B cell (primary cell): Measurements from ENCODE around the gene FOXF1. TPM values are rescaled to one million over a fixed set of nuclear protein-coding genes. Genes with fewer than 3 reads are reported as not detected.

Experiments
- ATAC-seq: fragments of 200-7000 bp; cut with Tn5 transposase; one replicate; pipeline ENCODE4 v1.10.0; 2021; ENCODE audit warnings: low read depth, mild to moderate bottlenecking, moderate number of reproducible peaks, moderate library complexity
- CTCF ChIA-PET: fragments of 350-600 bp; sonication (Branson Sonifier 250); formaldehyde crosslinking; loops from one replicate; lab custom pipeline; 2021; ENCODE audit warnings: antibody characterized with exemption, inconsistent platforms; lab: Charles Lee
- POLR2A ChIA-PET: fragments of 350-600 bp; sonication (Branson Sonifier 250); formaldehyde crosslinking; loops from one replicate; lab custom pipeline; 2021; ENCODE audit warnings: antibody characterized with exemption; lab: Charles Lee
- DNase-seq: peaks from one replicate; pipeline ENCODE4 v3.0.0; 2013
- H2AFZ ChIP-seq: 2 replicates; pipeline ENCODE4 v1.6.1; 2012; ENCODE audit warnings: mild to moderate bottlenecking, low read depth, low read length; ENCODE audit not compliant: insufficient read depth, poor library complexity, severe bottlenecking
- H3K27ac ChIP-seq, 2 donors: 1 replicate in 1 of 2; 2 replicates in 1 of 2; pipeline ENCODE4 v1.5.1; 2012 to 2013; ENCODE audit warnings: low read length in 2 of 2, mild to moderate bottlenecking in 2 of 2, moderate library complexity in 1 of 2
- H3K27me3 ChIP-seq, 4 experiments: fragments of 200-600 bp in 1 of 4; sonication (generic) in 1 of 4; replicated peaks in 1 of 4; 1 replicate in 2 of 4; 2 replicates in 2 of 4; pipeline versions ENCODE4 v1.6.1 to v1.7.0; 2013 to 2016; ENCODE audit warnings: low read length in 3 of 4, mild to moderate bottlenecking in 2 of 4, mixed read lengths in 1 of 4, moderate library complexity in 1 of 4; ENCODE audit not compliant: insufficient read depth in 4 of 4, control insufficient read depth in 3 of 4; ENCODE audit errors: control extremely low read depth in 1 of 4
- H3K36me3 ChIP-seq, 2 experiments: replicated peaks in 1 of 2; 1 replicate in 1 of 2; 2 replicates in 1 of 2; pipeline versions ENCODE4 v1.6.1 to v1.7.1; 2013; ENCODE audit warnings: low read length in 1 of 2; ENCODE audit not compliant: insufficient read depth in 2 of 2, control insufficient read depth in 1 of 2; ENCODE audit errors: control extremely low read depth in 1 of 2, extremely low read depth in 1 of 2
- H3K4me1 ChIP-seq, 2 donors: fragments of 200-600 bp in 1 of 2; sonication (generic) in 1 of 2; 1 replicate in 1 of 2; 2 replicates in 1 of 2; pipeline versions ENCODE4 v1.5.1 to v1.6.1; 2013 to 2017; ENCODE audit warnings: low read length in 2 of 2; ENCODE audit not compliant: control insufficient read depth in 2 of 2, insufficient read depth in 2 of 2
- H3K4me2 ChIP-seq: replicated peaks from 2 replicates; pipeline ENCODE3; 2012; ENCODE audit warnings: mild to moderate bottlenecking, low read depth, low read length; ENCODE audit not compliant: poor library complexity, severe bottlenecking
- H3K4me3 ChIP-seq, 5 experiments: fragments of 200-600 bp in 1 of 5; sonication (generic) in 1 of 5; 1 replicate in 3 of 5; 2 replicates in 2 of 5; pipeline versions ENCODE4 v1.5.1 to v1.7.0; 2011 to 2016; ENCODE audit warnings: low read length in 4 of 5, mild to moderate bottlenecking in 4 of 5, low read depth in 2 of 5, control low read depth in 1 of 5, moderate library complexity in 1 of 5; ENCODE audit not compliant: insufficient read depth in 1 of 5; ENCODE audit errors: control extremely low read depth in 1 of 5, extremely low read depth in 1 of 5
- H3K79me2 ChIP-seq: fragments of 200-600 bp; sonication (generic); one replicate; pipeline ENCODE4 v1.6.0; 2016; ENCODE audit warnings: low read length; ENCODE audit not compliant: control insufficient read depth, insufficient read depth
- H3K9ac ChIP-seq: fragments of 200-600 bp; sonication (generic); 2 replicates; pipeline ENCODE4 v1.6.1; 2017; ENCODE audit warnings: mild to moderate bottlenecking, low read length, moderate library complexity
- H3K9me3 ChIP-seq, 3 donors: one replicate each; pipeline versions ENCODE4 v1.6.1 to v1.7.1; 2013; ENCODE audit warnings: low read length in 2 of 3; ENCODE audit not compliant: control insufficient read depth in 2 of 3, insufficient read depth in 1 of 3; ENCODE audit errors: control extremely low read depth in 1 of 3
- H4K20me1 ChIP-seq: 2 replicates; pipeline ENCODE4 v1.6.0; 2012; ENCODE audit warnings: mild to moderate bottlenecking, low read length; ENCODE audit not compliant: insufficient read depth, control insufficient read depth, poor library complexity, severe bottlenecking
- H3K27ac Mint-ChIP-seq: one replicate; pipeline ENCODE4 v1.8.0; 2021; ENCODE audit warnings: mixed read lengths
- H3K27me3 Mint-ChIP-seq: one replicate; pipeline ENCODE4 v1.8.0; 2021; ENCODE audit warnings: mixed read lengths
- H3K4me1 Mint-ChIP-seq: one replicate; pipeline ENCODE4 v1.8.0; 2021; ENCODE audit warnings: mixed read lengths
- H3K4me3 Mint-ChIP-seq: one replicate; pipeline ENCODE4 v1.8.0; 2021; ENCODE audit warnings: mixed read lengths
- H3K9me3 Mint-ChIP-seq: one replicate; pipeline ENCODE4 v1.8.0; 2022; ENCODE audit warnings: mixed read lengths; ENCODE audit not compliant: insufficient read depth
- CTCF ChIP-seq: fragments of 200-600 bp; IDR thresholded peaks from one replicate; pipeline ENCODE4 v1.8.0; 2022; ENCODE audit warnings: antibody characterized with exemption, mild to moderate bottlenecking
- EZH2 ChIP-seq: IDR thresholded peaks from 2 replicates; pipeline ENCODE4 v1.6.1; 2012; ENCODE audit warnings: borderline replicate concordance, low read depth, mild to moderate bottlenecking, moderate library complexity, low read length; ENCODE audit not compliant: insufficient read depth, poor library complexity, severe bottlenecking
- WGBS: methylation state at CpG from one replicate; pipeline ENCODE4 v1.1.5; 2013; ENCODE audit warnings: missing lambda C conversion rate; ENCODE audit not compliant: insufficient coverage; 5-methylcytosine and 5-hydroxymethylcytosine counted together
- intact Hi-C: fragments of 100-400 bp; cut with micrococcal nuclease; formaldehyde crosslinking; loops from one replicate; pipeline ENCODE4 v1.10.0; 2022
- polyA plus RNA-seq: library from polyadenylated mRNA; depleted of rRNA; stranded (reverse); fragments of >200 nt; gene quantifications from 2 replicates; pipeline ENCODE4 v1.2.3, GENCODE V29; 2012
- total RNA-seq, 2 donors: library from RNA; stranded (reverse); fragments of 120-200 nt in 1 of 2; gene quantifications; 1 replicate in 1 of 2; 2 replicates in 1 of 2; pipeline versions ENCODE4 v1.2.3 to v1.2.4, GENCODE V29; 2013 to 2022

The FOXF1 gene
- total and polyA plus RNA-seq, 2 donors (not counting 1 experiment from before 2014, with no cell fraction given) = not detected

GRCh38 chr16:86555704-86556075 is 45.4 kb downstream of the FOXF1 start:
- intact Hi-C loops = loop anchor here (1.0 to 10.0 kb wide), 3 partner anchors 8 to 829 kb away; partner anchors contain the start of gene FBXO31
- Histone ChIP-seq H2AFZ (peak overlapping the region; percentile 79), H3K4me3 (peak overlapping the region; percentile 78 to 98 (median 87))

More at GRCh38 chr16:86555704-86556075, 45.4 kb downstream of the FOXF1 start:
- Histone ChIP-seq H3K9ac (peak overlapping the region; percentile 96), H3K27ac (peak overlapping the region; percentile 89 to 94), H3K9me3 (no peaks in the 10 kb centered on the region), H3K79me2 (peaks cover 6% of the 10 kb centered on the region), H4K20me1 (no peaks in the 10 kb centered on the region), H3K4me2 (peak overlapping the region; percentile 74), H3K4me1 (peaks cover 6 to 16% of the 10 kb centered on the region in 2 donors), H3K36me3 (peaks cover 0 to 6% of the 10 kb centered on the region in 2 experiments), H3K27me3 (peaks cover 0 to 11% (median 3%) of the 10 kb centered on the region in 4 experiments)
- POLR2A ChIA-PET = interaction anchor here (0.5 kb wide), 1 partner anchor 816 kb away, joined by 3 read pairs; no protein-coding TSS in a partner anchor
- H3K4me1 Mint-ChIP-seq = peaks cover 16% of the 10 kb centered on the region
- no peak for DNase-seq
- H3K9me3 Mint-ChIP-seq = no peaks in the 10 kb centered on the region
- no peak for ATAC-seq
- H3K27ac Mint-ChIP-seq = peak overlapping the region; percentile 95
- CTCF ChIA-PET = interaction anchor here (1.5 kb wide), 1 partner anchor 9 kb away, joined by 5 read pairs; no protein-coding TSS in a partner anchor
- WGBS = 60% methylated on average over 17 of the region's 17 CpGs
- H3K27me3 Mint-ChIP-seq = peaks cover 6% of the 10 kb centered on the region
- H3K4me3 Mint-ChIP-seq = peak overlapping the region; percentile 95
- TF ChIP-seq EZH2 = no peak
- TF ChIP-seq CTCF = no peak
